ENCODE results near the gene LPIN3. TPM values are rescaled to one million over a fixed set of nuclear protein-coding genes. Genes with fewer than 3 reads are reported as not detected.

The LPIN3 gene
- total and polyA plus RNA-seq, 12 donors, result 1.8 to 49.7 (median 9.7) TPM

GRCh38 chr20:41377275-41377674 lies 36.7 kb downstream of the LPIN3 start:
- H3K27me3 ChIP-seq, result no peaks in the 10 kb centered on the region
- WGBS, 4 donors, result 67 to 74% (median 69%) methylated on average over 6 of the region's 6 CpGs
- no peaks in the 10 kb centered on the region for H3K36me3 ChIP-seq (replicated peaks in 1 of 2)
- H3K4me3 ChIP-seq, result no peak overlapping the region
- H3K27ac ChIP-seq, result no peak overlapping the region
- intact Hi-C loops (cut with DNase I), result no loop called here
- TF ChIP-seq CTCF (IDR thresholded peaks at IDR 0.05) (no peak), POLR2A (IDR thresholded peaks at IDR 0.05) (no peak)
- DNase-seq, result no peak
- H3K4me1 ChIP-seq (replicated peaks in 1 of 2), result peaks cover 0 to 4% of the 10 kb centered on the region in 2 donors
- H3K9me3 ChIP-seq (replicated peaks in 1 of 3), result no peaks in the 10 kb centered on the region

GRCh38 chr20:41379551-41379950 lies 38.9 kb downstream of the LPIN3 start:
- TF ChIP-seq CTCF (IDR thresholded peaks at IDR 0.05), result no peak
- no peak for TF ChIP-seq POLR2A (IDR thresholded peaks at IDR 0.05)
- H3K27me3 ChIP-seq, result no peaks in the 10 kb centered on the region
- DNase-seq, result no peak
- peaks cover 0 to 11% of the 10 kb centered on the region in 2 donors for H3K4me1 ChIP-seq (replicated peaks in 1 of 2)
- no peak overlapping the region for H3K4me3 ChIP-seq
- intact Hi-C loops (cut with DNase I), result no loop called here
- H3K36me3 ChIP-seq (replicated peaks in 1 of 2), result no peaks in the 10 kb centered on the region
- no peaks in the 10 kb centered on the region for H3K9me3 ChIP-seq (replicated peaks in 1 of 3)
- 71 to 81% (median 73%) methylated on average over 2 of the region's 2 CpGs for WGBS, 4 donors
- H3K27ac ChIP-seq, result no peak overlapping the region

- no peak for TF ChIP-seq CTCF (IDR thresholded peaks at IDR 0.05)
- TF ChIP-seq POLR2A (IDR thresholded peaks at IDR 0.05), result no peak
- H3K4me1 ChIP-seq (replicated peaks in 1 of 2), result peaks cover 0 to 11% of the 10 kb centered on the region in 2 donors
- H3K4me3 ChIP-seq, result no peak overlapping the region
- no peaks in the 10 kb centered on the region for H3K9me3 ChIP-seq (replicated peaks in 1 of 3)
- intact Hi-C loops (cut with DNase I), result no loop called here
- 74 to 85% (median 80%) methylated on average over 9 to 12 of the region's 12 CpGs for WGBS, 4 donors
- no peak overlapping the region for H3K27ac ChIP-seq
- H3K27me3 ChIP-seq, result no peaks in the 10 kb centered on the region
- no peaks in the 10 kb centered on the region for H3K36me3 ChIP-seq (replicated peaks in 1 of 2)
- no peak for DNase-seq
Observed at GRCh38 chr20:41380551-41381193, 40.1 kb downstream of the LPIN3 start.

GRCh38 chr20:41382791-41383305 lies 42.2 kb downstream of the LPIN3 start:
- intact Hi-C loops (cut with DNase I), result no loop called here
- no peaks in the 10 kb centered on the region for H3K27me3 ChIP-seq
- 51 to 61% (median 53%) methylated on average over 7 of the region's 7 CpGs for WGBS, 4 donors
- H3K4me3 ChIP-seq, result no peak overlapping the region
- H3K27ac ChIP-seq, result no peak overlapping the region
- TF ChIP-seq CTCF (IDR thresholded peaks at IDR 0.05), result no peak
- TF ChIP-seq POLR2A (IDR thresholded peaks at IDR 0.05), result no peak
- no peaks in the 10 kb centered on the region for H3K9me3 ChIP-seq (replicated peaks in 1 of 3)
- peaks cover 0 to 11% of the 10 kb centered on the region in 2 donors for H3K4me1 ChIP-seq (replicated peaks in 1 of 2)
- no peak for DNase-seq
- no peaks in the 10 kb centered on the region for H3K36me3 ChIP-seq (replicated peaks in 1 of 2)
